LNCAP (cell line): Measurements from ENCODE around the gene PCIF1.

ENCODE experiments used
- TF ChIP-seq, protein P1 (sequence below): fragments of 450-650 bp; IDR thresholded peaks from 2 replicates; pipeline ENCODE4 v1.5.1; 2017; ENCODE audit warnings: mild to moderate bottlenecking

The PCIF1 gene

DNA sequence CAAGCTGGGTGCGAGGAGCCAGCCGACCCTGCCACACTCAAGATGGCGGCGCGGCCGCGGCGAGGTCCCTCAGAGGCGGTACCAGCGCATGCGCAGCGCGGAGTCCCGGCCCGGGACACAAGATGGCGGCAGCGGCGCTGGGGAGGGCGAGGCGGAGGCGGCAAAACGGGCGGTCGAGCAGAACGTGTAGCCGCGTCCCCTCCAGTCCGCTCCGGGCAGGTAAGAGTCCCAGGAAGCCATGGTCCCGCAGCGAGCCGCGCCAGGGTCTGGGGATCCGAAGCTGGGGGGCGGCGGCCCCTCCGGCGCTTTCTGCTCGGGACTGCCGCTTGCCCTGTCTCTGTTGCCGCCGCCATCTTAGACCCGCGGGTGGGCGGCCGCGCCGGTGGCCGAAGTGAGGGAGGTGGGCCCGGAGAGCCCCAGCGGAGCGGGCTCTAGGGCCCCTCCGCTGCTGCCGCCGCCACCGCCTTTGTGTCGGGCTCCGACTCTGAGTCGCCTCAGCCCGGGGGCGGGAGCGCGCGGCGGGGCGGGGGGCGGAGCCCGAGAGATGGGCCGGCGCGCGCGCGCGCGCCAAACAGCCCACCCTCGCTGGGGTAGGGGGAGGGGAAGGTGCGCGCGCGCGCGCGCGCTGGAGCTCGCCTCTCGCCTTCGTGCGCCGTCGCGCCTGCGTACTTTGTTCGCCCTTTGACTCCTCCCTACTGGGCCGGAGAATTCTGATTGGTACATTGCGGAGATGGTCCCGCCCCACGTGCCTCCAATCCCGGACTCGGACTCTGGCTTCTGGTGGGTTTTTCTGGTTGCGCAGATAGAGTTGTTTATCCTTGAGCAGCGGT, at the start of gene PCIF1:
PCIF1 (plus strand) TSS at position 98 of the 830 bp plus-strand sequence. CDS start 4,317 bp downstream, outside the sequence.
- TF ChIP-seq, protein P1, sequence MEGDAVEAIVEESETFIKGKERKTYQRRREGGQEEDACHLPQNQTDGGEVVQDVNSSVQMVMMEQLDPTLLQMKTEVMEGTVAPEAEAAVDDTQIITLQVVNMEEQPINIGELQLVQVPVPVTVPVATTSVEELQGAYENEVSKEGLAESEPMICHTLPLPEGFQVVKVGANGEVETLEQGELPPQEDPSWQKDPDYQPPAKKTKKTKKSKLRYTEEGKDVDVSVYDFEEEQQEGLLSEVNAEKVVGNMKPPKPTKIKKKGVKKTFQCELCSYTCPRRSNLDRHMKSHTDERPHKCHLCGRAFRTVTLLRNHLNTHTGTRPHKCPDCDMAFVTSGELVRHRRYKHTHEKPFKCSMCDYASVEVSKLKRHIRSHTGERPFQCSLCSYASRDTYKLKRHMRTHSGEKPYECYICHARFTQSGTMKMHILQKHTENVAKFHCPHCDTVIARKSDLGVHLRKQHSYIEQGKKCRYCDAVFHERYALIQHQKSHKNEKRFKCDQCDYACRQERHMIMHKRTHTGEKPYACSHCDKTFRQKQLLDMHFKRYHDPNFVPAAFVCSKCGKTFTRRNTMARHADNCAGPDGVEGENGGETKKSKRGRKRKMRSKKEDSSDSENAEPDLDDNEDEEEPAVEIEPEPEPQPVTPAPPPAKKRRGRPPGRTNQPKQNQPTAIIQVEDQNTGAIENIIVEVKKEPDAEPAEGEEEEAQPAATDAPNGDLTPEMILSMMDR = no peak

DNA sequence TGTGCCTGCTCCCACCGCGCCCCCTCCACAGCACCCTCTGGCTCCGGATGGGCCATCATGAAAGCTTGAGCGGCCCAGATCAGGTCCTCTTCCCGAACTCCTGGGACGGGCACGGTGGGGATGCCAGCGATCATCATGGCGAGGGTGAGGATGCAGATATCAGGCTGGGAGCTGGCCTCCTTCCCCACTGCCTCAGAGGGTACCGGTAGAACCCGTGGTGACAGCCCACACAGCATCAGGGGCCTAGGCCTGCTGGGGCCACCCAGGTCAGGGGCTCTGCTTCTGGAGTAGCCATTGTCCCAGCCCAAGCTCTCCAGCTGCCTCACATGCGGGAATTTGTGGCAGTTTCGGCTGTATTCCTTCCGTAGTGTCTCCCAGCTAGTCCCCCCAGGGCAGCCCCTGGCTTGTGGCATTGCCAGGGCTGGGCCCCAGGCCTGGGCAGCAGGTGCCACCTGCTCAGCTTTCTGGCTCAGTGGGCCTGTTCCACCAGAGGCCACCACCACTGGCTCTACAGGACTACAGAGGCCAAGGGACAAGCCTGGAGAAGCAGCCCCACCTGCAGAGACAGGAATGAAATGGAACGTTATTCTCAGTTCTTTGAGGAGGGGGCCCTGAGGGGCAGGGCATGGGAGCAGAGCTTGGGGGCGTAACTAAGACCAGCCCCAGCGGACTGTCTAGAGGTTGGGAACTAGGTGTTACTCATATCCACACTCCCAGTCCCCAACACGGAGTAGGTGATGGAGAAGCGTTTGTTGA, 47.7 kb upstream of the PCIF1 start:
- TF ChIP-seq, protein P1 = no peak

DNA sequence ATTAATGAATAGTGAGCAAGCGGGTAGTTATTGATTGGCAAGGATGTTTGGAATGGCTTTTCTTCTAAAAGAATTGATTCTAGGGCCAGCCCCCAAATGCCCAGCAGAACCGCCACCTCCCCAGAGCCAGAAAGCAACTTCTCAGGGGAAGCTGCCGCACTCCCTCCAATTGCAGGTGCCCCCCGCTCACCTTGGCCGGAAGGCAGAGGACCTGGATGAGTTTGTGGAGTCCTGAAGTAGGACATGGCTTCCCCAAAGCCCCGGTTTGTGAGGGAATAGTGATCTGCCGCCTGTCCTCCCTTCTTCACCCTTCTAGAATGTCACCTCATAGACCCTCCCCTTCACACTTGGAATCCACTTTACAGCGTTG, 47.2 kb upstream of the PCIF1 start, which contains the start of gene SPATA25:
SPATA25 (minus strand) TSS at position 277 of the 370 bp plus-strand sequence; CDS start at position 245, 32 bp downstream.
- TF ChIP-seq, protein P1 = no peak

DNA sequence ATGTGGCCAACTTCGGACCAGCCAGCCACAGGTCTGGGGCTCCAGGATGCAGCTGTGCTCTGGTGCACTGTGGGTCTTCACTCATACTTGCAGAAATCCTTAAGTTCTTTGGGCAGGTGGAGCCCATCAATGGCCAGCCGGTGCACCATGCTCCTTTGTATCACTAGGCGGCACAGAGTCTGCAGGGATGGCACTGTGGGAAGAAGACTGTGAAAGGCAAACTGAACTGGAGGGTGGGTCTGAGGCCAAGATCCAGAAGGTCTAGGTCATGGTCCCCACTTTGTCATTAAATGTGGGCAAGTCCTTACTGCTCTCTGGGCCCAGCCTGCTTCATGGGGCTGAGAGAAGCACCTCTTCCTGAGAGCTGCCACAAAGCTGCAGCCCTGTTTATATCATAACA, 45.8 kb upstream of the PCIF1 start:
- TF ChIP-seq, protein P1 = no peak

DNA sequence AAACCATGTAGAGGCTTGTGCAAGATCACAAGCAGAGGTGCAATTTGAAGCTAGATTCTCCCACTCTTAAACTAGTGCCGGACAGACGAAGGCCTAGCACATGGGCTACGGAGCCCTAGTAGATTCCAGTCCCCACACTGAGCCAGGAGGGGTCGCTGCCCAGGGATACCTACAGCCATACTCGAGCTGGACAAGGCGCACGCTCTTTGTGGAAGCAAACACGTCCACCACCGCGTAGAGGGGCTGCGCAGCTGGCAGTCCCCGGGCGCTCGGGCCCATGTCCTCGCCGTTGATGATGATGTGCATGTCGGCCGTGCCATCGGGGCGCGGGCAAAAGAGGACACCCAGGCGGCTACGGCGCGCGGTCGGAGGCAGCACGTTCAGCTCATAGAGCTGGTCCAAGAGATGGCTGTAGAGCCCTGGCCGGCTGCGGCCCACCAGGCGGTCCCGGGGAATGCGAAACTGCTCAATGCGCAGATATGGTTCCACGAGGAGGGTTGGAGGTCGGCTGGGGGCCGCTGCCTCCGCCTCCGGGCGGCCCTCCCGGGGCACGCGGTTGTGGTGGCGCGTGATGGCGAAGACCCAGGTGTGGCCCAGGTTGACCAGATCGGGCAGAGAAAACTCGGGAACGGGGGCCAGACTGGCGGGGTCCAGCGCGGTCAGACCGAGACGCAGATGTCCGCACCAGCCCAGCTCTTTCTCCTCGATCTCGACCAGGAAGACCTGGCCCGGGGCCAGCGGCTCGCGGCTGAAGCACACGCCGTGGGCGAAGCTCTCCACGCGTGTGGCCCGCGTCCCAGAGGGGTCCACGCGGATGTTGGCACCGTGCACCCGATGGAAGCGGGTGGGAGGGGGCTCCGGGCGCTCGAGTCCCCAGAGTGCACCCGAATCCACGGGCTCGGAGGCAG, 44.2 kb upstream of the PCIF1 start:
- TF ChIP-seq, protein P1 = no peak

DNA sequence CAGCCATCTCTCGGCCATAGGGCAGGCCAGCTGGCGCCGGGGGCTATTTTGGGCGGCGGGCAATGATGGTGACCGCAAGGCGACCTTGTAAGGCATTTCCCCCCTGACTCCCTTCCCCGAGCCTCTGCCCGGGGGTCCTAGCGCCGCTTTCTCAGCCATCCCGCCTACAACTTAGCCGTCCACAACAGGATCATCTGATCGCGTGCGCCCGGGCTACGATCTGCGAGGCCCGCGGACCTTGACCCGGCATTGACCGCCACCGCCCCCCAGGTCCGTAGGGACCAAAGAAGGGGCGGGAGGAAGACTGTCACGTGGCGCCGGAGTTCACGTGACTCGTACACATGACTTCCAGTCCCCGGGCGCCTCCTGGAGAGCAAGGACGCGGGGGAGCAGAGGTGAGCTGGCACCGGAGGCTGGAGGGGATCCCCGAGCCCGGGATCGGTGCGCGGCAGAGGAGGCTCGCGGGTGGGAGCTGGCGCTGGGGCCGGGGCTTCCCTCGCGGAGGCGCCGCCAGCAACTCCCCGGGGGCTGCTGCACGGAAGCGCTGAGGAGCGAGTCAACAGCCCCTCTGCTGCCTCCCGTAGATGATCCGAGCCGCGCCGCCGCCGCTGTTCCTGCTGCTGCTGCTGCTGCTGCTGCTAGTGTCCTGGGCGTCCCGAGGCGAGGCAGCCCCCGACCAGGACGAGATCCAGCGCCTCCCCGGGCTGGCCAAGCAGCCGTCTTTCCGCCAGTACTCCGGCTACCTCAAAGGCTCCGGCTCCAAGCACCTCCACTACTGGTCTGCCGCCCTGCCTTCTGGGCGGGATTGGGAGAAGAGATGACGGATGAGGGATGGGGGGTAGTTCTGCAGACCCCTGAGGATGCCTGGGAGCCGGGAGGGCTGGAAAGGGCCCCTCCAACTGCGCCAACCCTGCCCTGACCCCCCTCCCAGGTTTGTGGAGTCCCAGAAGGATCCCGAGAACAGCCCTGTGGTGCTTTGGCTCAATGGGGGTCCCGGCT, 43.2 kb upstream of the PCIF1 start, which contains the start of the genes CTSA and NEURL2:
CTSA (plus strand) TSS at position 351 of the 999 bp plus-strand sequence; CDS start at position 585, 234 bp downstream.
NEURL2 (minus strand) TSS at position 224 of the 999 bp plus-strand sequence; CDS start at position 7, 217 bp downstream.
- TF ChIP-seq, protein P1 = no peak
